HG02840 (cell line): ENCODE data around the gene GJA4.

Experiments used
- ATAC-seq: cut with Tn5 transposase; IDR thresholded peaks from one replicate; pipeline ENCODE4 v1.9.1; 2021; ENCODE audit warnings: mild to moderate bottlenecking, moderate library complexity, moderate number of reproducible peaks; ENCODE audit not compliant: unreplicated experiment, low FRiP score

The GJA4 gene

GRCh38 chr1:34792868-34793727 is at the start of gene GJA4:
TSS of gene GJA4 (plus strand) at chr1:34792999. CDS start at chr1:34794214, 1,215 bp downstream.
- ATAC-seq, result no peak

- no peak for ATAC-seq
These were observed 49.0 kb upstream of the GJA4 start for GRCh38 chr1:34743775-34744174.

- ATAC-seq, result no peak
These were observed 47.9 kb upstream of the GJA4 start for GRCh38 chr1:34744851-34745250.

GRCh38 chr1:34745666-34746065 is 47.1 kb upstream of the GJA4 start:
- no peak for ATAC-seq

- no peak for ATAC-seq
These were observed 46.7 kb upstream of the GJA4 start for GRCh38 chr1:34746101-34746500.

GRCh38 chr1:34746785-34747637 is 45.8 kb upstream of the GJA4 start:
- ATAC-seq, result no peak

GRCh38 chr1:34747638-34747941 is 45.2 kb upstream of the GJA4 start:
- ATAC-seq, result no peak

GRCh38 chr1:34749992-34750391 is 42.8 kb upstream of the GJA4 start:
- no peak for ATAC-seq

- ATAC-seq, result no peak
These were observed 42.2 kb upstream of the GJA4 start for GRCh38 chr1:34750610-34751009.

- no peak for ATAC-seq
These were observed 39.6 kb upstream of the GJA4 start for GRCh38 chr1:34753163-34753562.

- no peak for ATAC-seq
These were observed 37.7 kb upstream of the GJA4 start, which contains the start of gene GJB5 for GRCh38 chr1:34754964-34755637. TSS of gene GJB5 (plus strand) at chr1:34755047. CDS start at chr1:34757331, 2,284 bp downstream.

GRCh38 chr1:34755961-34756360 is 36.8 kb upstream of the GJA4 start:
- no peak for ATAC-seq

GRCh38 chr1:34757386-34757785 is 35.4 kb upstream of the GJA4 start:
- ATAC-seq, result no peak

GRCh38 chr1:34758751-34759150 is 34.0 kb upstream of the GJA4 start:
- ATAC-seq, result no peak

- no peak for ATAC-seq
These were observed 33.1 kb upstream of the GJA4 start, which contains the start of gene GJB4 for GRCh38 chr1:34759503-34760357. TSS of gene GJB4 (plus strand) at chr1:34759740. CDS start at chr1:34761255, 1,515 bp downstream.

- ATAC-seq, result no peak
These were observed 31.5 kb upstream of the GJA4 start for GRCh38 chr1:34761176-34761761.

- no peak for ATAC-seq
These were observed 31.0 kb upstream of the GJA4 start for GRCh38 chr1:34761776-34762307.

- ATAC-seq, result no peak
These were observed 30.2 kb upstream of the GJA4 start for GRCh38 chr1:34762474-34763141.
